Measurements from ENCODE around the gene IFT80. TPM values are rescaled to one million over a fixed set of nuclear protein-coding genes. Genes with fewer than 3 reads are reported as not detected.

IFT80 gene
- total RNA-seq, 1 donor from 2014 or later: 43.3 TPM

GRCh38 chr3:160291909-160292299, 107.1 kb downstream of the IFT80 start:
- no peak overlapping the region for H3K27ac Mint-ChIP-seq (ENCODE audit: unreplicated experiment)
- H3K36me3 Mint-ChIP-seq (ENCODE audit: unreplicated experiment): peaks cover 26% of the 10 kb centered on the region
- DNase-seq (ENCODE audit: extremely low spot score, unreplicated experiment): no peak
- H3K27me3 Mint-ChIP-seq (ENCODE audit: unreplicated experiment): no peaks in the 10 kb centered on the region
- H3K4me1 Mint-ChIP-seq (ENCODE audit: unreplicated experiment): no peaks in the 10 kb centered on the region
- H3K9me3 Mint-ChIP-seq (ENCODE audit: unreplicated experiment): peaks cover 11% of the 10 kb centered on the region
- H3K4me3 Mint-ChIP-seq (ENCODE audit: unreplicated experiment): no peak overlapping the region
- TF ChIP-seq CTCF (IDR thresholded peaks at IDR 0.05): no peak

- no peaks in the 10 kb centered on the region for H3K4me1 Mint-ChIP-seq (ENCODE audit: unreplicated experiment)
- no peak overlapping the region for H3K27ac Mint-ChIP-seq (ENCODE audit: unreplicated experiment)
- peaks cover 26% of the 10 kb centered on the region for H3K36me3 Mint-ChIP-seq (ENCODE audit: unreplicated experiment)
- no peak for TF ChIP-seq CTCF (IDR thresholded peaks at IDR 0.05)
- H3K27me3 Mint-ChIP-seq (ENCODE audit: unreplicated experiment): no peaks in the 10 kb centered on the region
- H3K9me3 Mint-ChIP-seq (ENCODE audit: unreplicated experiment): peaks cover 11% of the 10 kb centered on the region
- no peak for DNase-seq (ENCODE audit: extremely low spot score, unreplicated experiment)
- H3K4me3 Mint-ChIP-seq (ENCODE audit: unreplicated experiment): no peak overlapping the region
Measured at GRCh38 chr3:160291290-160291908, 107.6 kb downstream of the IFT80 start.

GRCh38 chr3:160287666-160288065, 111.4 kb downstream of the IFT80 start:
- Mint-ChIP-seq H3K4me1 (ENCODE audit: unreplicated experiment) (no peaks in the 10 kb centered on the region), H3K27ac (ENCODE audit: unreplicated experiment) (no peak overlapping the region), H3K27me3 (ENCODE audit: unreplicated experiment) (no peaks in the 10 kb centered on the region), H3K4me3 (ENCODE audit: unreplicated experiment) (no peak overlapping the region), H3K36me3 (ENCODE audit: unreplicated experiment) (peaks cover 29% of the 10 kb centered on the region), H3K9me3 (ENCODE audit: unreplicated experiment) (peaks cover 11% of the 10 kb centered on the region)
- DNase-seq (ENCODE audit: extremely low spot score, unreplicated experiment): no peak
- TF ChIP-seq CTCF (IDR thresholded peaks at IDR 0.05): no peak

- H3K4me3 Mint-ChIP-seq (ENCODE audit: unreplicated experiment): no peak overlapping the region
- H3K27me3 Mint-ChIP-seq (ENCODE audit: unreplicated experiment): no peaks in the 10 kb centered on the region
- TF ChIP-seq CTCF (IDR thresholded peaks at IDR 0.05): no peak
- peaks cover 29% of the 10 kb centered on the region for H3K36me3 Mint-ChIP-seq (ENCODE audit: unreplicated experiment)
- no peaks in the 10 kb centered on the region for H3K4me1 Mint-ChIP-seq (ENCODE audit: unreplicated experiment)
- peaks cover 11% of the 10 kb centered on the region for H3K9me3 Mint-ChIP-seq (ENCODE audit: unreplicated experiment)
- no peak overlapping the region for H3K27ac Mint-ChIP-seq (ENCODE audit: unreplicated experiment)
- no peak for DNase-seq (ENCODE audit: extremely low spot score, unreplicated experiment)
Measured at GRCh38 chr3:160286231-160286630, 112.8 kb downstream of the IFT80 start.

DNA sequence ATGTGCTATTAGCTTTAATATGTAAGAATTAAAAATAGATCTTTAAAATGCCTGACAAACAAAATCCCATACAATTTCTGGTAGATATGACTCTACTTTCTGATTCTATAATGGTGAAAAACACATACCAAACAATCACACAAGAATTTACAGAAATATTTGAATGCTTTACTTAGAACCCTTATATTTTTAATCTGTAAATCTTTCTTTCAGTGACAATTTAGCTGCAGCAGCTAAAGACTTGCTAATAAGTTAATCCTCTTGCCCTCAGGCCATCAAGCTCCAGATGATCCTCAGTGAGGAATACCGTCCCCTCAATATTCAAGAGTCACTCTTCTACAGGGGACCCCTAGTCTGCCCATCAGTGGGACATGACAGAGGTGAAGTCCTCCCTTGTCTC, 118.2 kb downstream of the IFT80 start:
- Mint-ChIP-seq H3K27me3 (ENCODE audit: unreplicated experiment) (no peaks in the 10 kb centered on the region), H3K36me3 (ENCODE audit: unreplicated experiment) (peaks cover 27% of the 10 kb centered on the region), H3K4me3 (ENCODE audit: unreplicated experiment) (no peak overlapping the region), H3K4me1 (ENCODE audit: unreplicated experiment) (no peaks in the 10 kb centered on the region), H3K9me3 (ENCODE audit: unreplicated experiment) (no peaks in the 10 kb centered on the region), H3K27ac (ENCODE audit: unreplicated experiment) (no peak overlapping the region)
- TF ChIP-seq CTCF (IDR thresholded peaks at IDR 0.05): no peak
- DNase-seq (ENCODE audit: extremely low spot score, unreplicated experiment): no peak

All from osteocyte (in vitro differentiated cells).